22Rv1 (cell line): ENCODE measurements around the gene MKLN1.

Experiments
- ZFX ChIP-seq: fragments of 450-650 bp; IDR thresholded peaks from 2 replicates; pipeline ENCODE4 v1.6.1; 2017; ENCODE audit warnings: antibody characterized with exemption, borderline replicate concordance
- TF ChIP-seq, protein P1 (sequence below): fragments of 450-650 bp; IDR thresholded peaks from 2 replicates; pipeline ENCODE4 v1.5.1; 2017; ENCODE audit warnings: mild to moderate bottlenecking

DNA sequence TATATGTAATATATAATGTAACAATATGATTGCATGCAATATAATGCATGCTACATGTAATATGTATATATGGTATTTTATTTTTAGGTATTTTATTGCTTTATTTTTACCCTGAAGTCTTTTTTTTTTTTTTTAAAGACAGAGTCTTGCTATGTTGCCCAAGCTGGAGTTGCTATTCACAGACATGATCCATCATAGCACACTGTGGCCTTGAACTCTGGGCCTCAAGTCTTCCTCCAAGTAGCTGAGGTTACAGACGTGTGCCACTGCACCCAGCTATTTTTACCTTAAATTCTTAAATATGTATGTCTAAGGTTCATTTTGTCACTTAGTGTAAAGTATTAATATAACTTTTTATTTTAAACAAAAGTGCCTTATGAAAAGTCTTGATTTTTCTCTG lies 47.1 kb downstream of the MKLN1 start:
- TF ChIP-seq, protein P1, sequence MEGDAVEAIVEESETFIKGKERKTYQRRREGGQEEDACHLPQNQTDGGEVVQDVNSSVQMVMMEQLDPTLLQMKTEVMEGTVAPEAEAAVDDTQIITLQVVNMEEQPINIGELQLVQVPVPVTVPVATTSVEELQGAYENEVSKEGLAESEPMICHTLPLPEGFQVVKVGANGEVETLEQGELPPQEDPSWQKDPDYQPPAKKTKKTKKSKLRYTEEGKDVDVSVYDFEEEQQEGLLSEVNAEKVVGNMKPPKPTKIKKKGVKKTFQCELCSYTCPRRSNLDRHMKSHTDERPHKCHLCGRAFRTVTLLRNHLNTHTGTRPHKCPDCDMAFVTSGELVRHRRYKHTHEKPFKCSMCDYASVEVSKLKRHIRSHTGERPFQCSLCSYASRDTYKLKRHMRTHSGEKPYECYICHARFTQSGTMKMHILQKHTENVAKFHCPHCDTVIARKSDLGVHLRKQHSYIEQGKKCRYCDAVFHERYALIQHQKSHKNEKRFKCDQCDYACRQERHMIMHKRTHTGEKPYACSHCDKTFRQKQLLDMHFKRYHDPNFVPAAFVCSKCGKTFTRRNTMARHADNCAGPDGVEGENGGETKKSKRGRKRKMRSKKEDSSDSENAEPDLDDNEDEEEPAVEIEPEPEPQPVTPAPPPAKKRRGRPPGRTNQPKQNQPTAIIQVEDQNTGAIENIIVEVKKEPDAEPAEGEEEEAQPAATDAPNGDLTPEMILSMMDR, result no peak
- no peak for TF ChIP-seq ZFX
